ENCODE results near the gene APP.

DNA sequence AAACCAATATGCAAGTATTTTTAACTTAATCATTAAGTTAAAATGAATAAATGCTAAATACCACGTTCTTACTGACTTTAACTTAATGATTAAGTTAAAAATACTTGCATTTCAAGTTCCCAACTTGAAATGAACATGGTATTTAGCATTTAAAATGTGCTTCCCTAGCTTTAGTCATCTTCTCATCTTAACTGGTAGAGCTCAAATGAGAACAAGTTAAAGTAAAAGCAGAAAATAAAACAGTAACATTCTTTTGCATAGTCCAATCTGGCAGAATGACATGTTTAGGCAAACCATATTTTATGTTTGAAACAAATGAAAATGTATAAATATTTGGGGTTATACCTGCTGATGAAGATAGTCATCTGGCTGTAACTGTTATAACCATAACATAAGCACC, 186.0 kb downstream of the APP start:
- TF ChIP-seq, protein P1, sequence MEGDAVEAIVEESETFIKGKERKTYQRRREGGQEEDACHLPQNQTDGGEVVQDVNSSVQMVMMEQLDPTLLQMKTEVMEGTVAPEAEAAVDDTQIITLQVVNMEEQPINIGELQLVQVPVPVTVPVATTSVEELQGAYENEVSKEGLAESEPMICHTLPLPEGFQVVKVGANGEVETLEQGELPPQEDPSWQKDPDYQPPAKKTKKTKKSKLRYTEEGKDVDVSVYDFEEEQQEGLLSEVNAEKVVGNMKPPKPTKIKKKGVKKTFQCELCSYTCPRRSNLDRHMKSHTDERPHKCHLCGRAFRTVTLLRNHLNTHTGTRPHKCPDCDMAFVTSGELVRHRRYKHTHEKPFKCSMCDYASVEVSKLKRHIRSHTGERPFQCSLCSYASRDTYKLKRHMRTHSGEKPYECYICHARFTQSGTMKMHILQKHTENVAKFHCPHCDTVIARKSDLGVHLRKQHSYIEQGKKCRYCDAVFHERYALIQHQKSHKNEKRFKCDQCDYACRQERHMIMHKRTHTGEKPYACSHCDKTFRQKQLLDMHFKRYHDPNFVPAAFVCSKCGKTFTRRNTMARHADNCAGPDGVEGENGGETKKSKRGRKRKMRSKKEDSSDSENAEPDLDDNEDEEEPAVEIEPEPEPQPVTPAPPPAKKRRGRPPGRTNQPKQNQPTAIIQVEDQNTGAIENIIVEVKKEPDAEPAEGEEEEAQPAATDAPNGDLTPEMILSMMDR (conservative IDR thresholded peaks at IDR 0.05; ENCODE audit: low read depth, low read length), result no peak
- no peak for TF ChIP-seq EZH2 (IDR thresholded peaks at IDR 0.05; ENCODE audit: borderline replicate concordance, low read depth, low read length, poor library complexity, severe bottlenecking)

All from A673 (cell line).